ENCODE results near the gene LYPD3. TPM values are rescaled to one million over a fixed set of nuclear protein-coding genes. Genes with fewer than 3 reads are reported as not detected.

LYPD3 gene
- total RNA-seq, 1 donor from 2014 or later, result 3.0 TPM

DNA sequence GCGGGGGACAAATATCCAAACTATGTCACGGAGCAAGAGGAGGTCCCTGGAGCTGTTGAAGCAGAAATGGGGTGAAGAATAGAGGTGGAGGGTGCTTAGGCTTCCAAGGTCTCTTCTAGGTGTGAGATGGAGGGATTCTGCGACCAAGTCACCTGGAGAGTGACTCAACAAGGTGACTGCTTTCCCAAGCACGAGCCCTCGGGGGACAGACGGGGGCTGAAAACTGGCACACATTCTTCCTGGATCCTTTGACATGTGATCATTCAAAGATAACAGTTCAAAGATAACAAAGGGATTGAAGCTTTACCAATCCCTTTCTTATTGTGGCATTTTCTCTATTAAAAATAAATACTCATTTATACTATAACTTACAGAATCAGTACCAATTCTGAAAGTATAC, 53.0 kb downstream of the LYPD3 start:
- intact Hi-C loops (cut with micrococcal nuclease), result no loop called here
- H3K4me3 Mint-ChIP-seq (ENCODE audit: low read depth), result no peak overlapping the region

More for the DNA sequence above, 53.0 kb downstream of the LYPD3 start:
- DNase-seq (ENCODE audit: low spot score), result no peak
- H3K4me1 Mint-ChIP-seq (ENCODE audit: low read depth), result no peaks in the 10 kb centered on the region
- no peak overlapping the region for H3K27ac Mint-ChIP-seq
- no peaks in the 10 kb centered on the region for H3K36me3 Mint-ChIP-seq (ENCODE audit: low read depth)
- no peaks in the 10 kb centered on the region for H3K27me3 Mint-ChIP-seq (ENCODE audit: low read depth)
- H3K9me3 Mint-ChIP-seq, result no peaks in the 10 kb centered on the region

Other genes with a start within 250 kb of the LYPD3 start
- gene PSG9, start 196.1 kb downstream of the LYPD3 start, total RNA-seq, result not detected in 2 replicates
- not detected in 2 replicates for gene CD177, start 111.9 kb downstream of the LYPD3 start, total RNA-seq
- not detected in 2 replicates for gene TEX101, start 50.7 kb downstream of the LYPD3 start, total RNA-seq
- 23.0 and 25.3 TPM in 2 replicates for gene PHLDB3, start 39.1 kb upstream of the LYPD3 start, total RNA-seq
- gene ETHE1, start 61.6 kb upstream of the LYPD3 start, total RNA-seq, result 64.6 and 65.5 TPM in 2 replicates
- 1.7 and 2.1 TPM in 2 replicates for gene ZNF575, start 67.6 kb upstream of the LYPD3 start, total RNA-seq
- 27.3 and 27.5 TPM in 2 replicates for gene XRCC1, start 109.9 kb upstream of the LYPD3 start, total RNA-seq
- 9.0 and 9.1 TPM in 2 replicates for gene PINLYP, start 110.2 kb upstream of the LYPD3 start, total RNA-seq
- 27.8 and 32.7 TPM in 2 replicates for gene IRGQ, start 130.5 kb upstream of the LYPD3 start, total RNA-seq
- 14.5 and 14.8 TPM in 2 replicates for gene ZNF576, start 131.0 kb upstream of the LYPD3 start, total RNA-seq
- gene SRRM5, start 146.5 kb upstream of the LYPD3 start, total RNA-seq, result 0.32 and 0.46 TPM in 2 replicates
- gene ZNF428, start 154.0 kb upstream of the LYPD3 start, total RNA-seq, result 17.7 and 19.1 TPM in 2 replicates
- 0.39 and 0.44 TPM in 2 replicates for gene CADM4, start 174.2 kb upstream of the LYPD3 start, total RNA-seq
- 19.9 and 21.2 TPM in 2 replicates for gene PLAUR, start 204.6 kb upstream of the LYPD3 start, total RNA-seq

Measured in activated T-helper 2 cell treated with anti-CD3 and anti-CD28 coated beads, Interferon-gamma antibody, Interleukin-2, Interleukin-4, amounts not matched to agents 10 μg/mL and 5 μg/mL and 100 μg/mL, durations not matched to agents 14 hours and 24 hours and 36 hours (primary cell).